GM06990 (cell line): ENCODE results near the gene ARHGAP33.
"Not testable (repeated sequence)": the region's sequence is repeated elsewhere in the genome, so short reads cannot be mapped to it uniquely, and the experiment has no call there.

Experiments
- DNase-seq: peaks from one replicate; pipeline ENCODE4 v3.0.0-alpha.2; 2011; ENCODE audit not compliant: insufficient read length; ENCODE audit errors: extremely low read depth
- H3K27me3 ChIP-seq: replicated peaks from 2 replicates; pipeline ENCODE4 v1.6.0; 2011; ENCODE audit warnings: low read length; ENCODE audit not compliant: control insufficient read depth, insufficient read depth
- H3K36me3 ChIP-seq: 2 replicates; pipeline ENCODE4 v1.5.1; 2011; ENCODE audit warnings: low read length; ENCODE audit not compliant: control insufficient read depth, insufficient read depth
- H3K4me3 ChIP-seq: replicated peaks from 2 replicates; pipeline ENCODE4 v1.5.1; 2011; ENCODE audit warnings: low read depth, mild to moderate bottlenecking, control low read depth, low read length
- CTCF ChIP-seq: IDR thresholded peaks from 2 replicates; pipeline ENCODE4 v1.5.1; 2011; ENCODE audit warnings: low read length, control low read depth, mild to moderate bottlenecking, inconsistent platforms; ENCODE audit not compliant: insufficient read depth, poor library complexity, severe bottlenecking

ARHGAP33 gene

GRCh38 chr19:35830986-35831385, 55.6 kb downstream of the ARHGAP33 start:
- no peak for TF ChIP-seq CTCF
- DNase-seq = no peak
- Histone ChIP-seq H3K4me3 (no peak overlapping the region), H3K36me3 (no peaks in the 10 kb centered on the region), H3K27me3 (no peaks in the 10 kb centered on the region)

- no peaks in the 10 kb centered on the region for H3K36me3 ChIP-seq
- H3K27me3 ChIP-seq = no peaks in the 10 kb centered on the region; the same call in 1 of the 2 replicates
- DNase-seq = no peak
- H3K4me3 ChIP-seq = no peak overlapping the region
- TF ChIP-seq CTCF = no peak
These were observed 56.7 kb downstream of the ARHGAP33 start for GRCh38 chr19:35832054-35832453.

GRCh38 chr19:35833972-35834371, 58.6 kb downstream of the ARHGAP33 start:
- Histone ChIP-seq H3K36me3 (no peaks in the 10 kb centered on the region), H3K4me3 (no peak overlapping the region), H3K27me3 (no peaks in the 10 kb centered on the region; the same call in 1 of the 2 replicates)
- TF ChIP-seq CTCF = no peak
- no peak for DNase-seq

GRCh38 chr19:35836096-35836495, 60.7 kb downstream of the ARHGAP33 start:
- not testable (repeated sequence) for H3K4me3 ChIP-seq, DNase-seq, H3K36me3 ChIP-seq, H3K27me3 ChIP-seq
